Activated effector memory CD4-positive, alpha-beta T cell treated with anti-CD3 and anti-CD28 coated beads, Interleukin-2, amount 50 U/mL, for 16 hours (primary cell): ENCODE measurements around the gene PHACTR3.
A peak's percentile ranks its signal among the peaks of the same experiment; 100 is the strongest.

ENCODE experiments used
- DNase-seq: peaks from one replicate; pipeline ENCODE4 v3.0.0-alpha.2; 2020

Gene PHACTR3

DNA sequence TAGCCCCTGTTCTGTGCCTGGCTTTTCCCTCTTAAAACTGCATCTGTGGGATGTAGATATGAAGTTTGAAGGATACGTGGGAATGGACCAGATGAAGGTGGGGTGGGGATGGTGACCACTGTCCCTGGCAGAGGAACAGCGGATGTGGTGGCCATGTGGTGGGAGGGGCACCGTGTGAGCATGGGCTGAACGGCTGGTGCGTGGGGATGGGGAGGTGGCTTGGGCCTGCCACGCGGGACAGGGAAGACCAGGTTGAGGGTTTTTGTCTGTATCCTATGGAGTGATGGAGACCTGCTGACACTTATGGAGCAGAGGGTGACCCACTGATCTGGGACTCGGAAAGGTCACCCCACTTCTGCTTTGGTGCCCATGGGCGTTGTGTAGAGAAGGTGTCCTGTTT is 19.2 kb downstream of the PHACTR3 start:
- no peak for DNase-seq

DNA sequence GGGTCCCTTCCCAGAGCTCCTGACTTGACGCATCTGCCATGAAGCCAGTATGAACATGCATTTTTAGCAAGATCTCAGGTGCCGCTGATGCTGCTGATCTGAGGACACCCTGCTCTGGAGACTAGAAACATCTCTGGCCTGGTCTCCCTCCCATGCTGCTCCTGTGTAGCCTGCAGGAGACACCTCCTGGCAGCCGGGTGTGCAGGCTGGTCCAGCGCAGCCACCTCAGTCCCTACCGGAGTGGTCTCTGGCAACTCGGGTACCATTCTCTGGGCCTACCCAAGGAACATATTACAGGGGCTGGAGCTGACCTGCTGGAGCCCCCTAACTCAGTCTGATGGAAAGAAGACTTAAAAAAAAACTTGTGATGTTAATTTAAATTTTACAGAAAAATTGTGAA is 20.1 kb downstream of the PHACTR3 start:
- DNase-seq, result no peak

DNA sequence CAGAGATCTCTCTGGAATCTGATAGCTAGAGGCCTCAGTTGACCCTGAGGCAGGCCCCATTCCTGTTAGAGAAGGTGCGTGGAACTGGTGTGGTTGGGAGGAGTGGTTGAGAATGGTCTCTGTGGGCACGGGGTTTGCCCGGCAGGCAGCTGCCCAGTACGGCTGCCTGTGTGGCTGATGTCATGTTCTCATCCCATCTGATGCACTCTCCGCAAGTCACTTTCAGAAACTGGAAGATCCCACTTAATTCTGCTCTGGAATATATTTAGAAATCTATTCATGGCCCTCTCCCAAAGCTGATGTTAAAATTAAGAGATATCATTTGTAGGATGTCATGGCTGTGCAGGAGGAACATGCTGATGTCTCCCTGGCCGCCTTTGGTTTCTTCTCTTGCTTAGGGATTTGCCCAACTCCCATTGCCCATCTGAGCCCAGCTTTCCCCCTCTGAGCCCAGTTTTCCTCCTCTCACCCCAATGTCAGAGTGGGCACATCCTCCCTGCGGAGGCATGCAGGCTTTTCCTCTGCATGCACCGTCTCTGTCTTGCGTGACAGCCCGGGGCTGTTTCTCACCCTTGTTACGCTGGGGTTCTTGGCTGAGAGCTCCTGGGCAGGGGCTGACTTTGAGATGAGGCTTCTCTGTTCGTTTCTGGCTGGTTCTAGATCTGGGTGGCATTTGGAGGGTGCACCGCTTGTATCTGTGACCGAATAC is 21.0 kb downstream of the PHACTR3 start:
- DNase-seq, result peak; percentile 13

DNA sequence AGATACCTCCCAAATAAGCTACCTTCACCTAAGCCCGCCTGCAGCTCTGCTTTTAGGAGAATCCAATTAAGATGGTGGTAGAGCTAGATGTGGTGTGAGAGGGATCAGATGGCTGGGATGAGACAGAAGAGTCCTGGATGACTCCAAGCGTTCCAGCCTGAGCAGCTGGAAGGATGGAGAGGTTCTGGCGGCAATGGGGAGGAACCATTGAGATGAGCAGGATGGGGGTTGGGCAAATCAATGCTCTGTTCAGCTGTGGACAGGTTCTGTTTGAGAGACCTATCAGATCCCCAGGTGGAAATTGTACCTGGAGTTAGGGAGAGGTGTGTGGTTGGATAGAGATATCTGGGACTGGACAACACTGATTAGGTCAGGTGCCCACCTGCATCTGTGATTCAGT is 23.0 kb downstream of the PHACTR3 start:
- peak; percentile 16 for DNase-seq

- DNase-seq, result peak; percentile 27
Observed at GRCh38 chr20:59628171-59628570, 23.8 kb downstream of the PHACTR3 start.

DNA sequence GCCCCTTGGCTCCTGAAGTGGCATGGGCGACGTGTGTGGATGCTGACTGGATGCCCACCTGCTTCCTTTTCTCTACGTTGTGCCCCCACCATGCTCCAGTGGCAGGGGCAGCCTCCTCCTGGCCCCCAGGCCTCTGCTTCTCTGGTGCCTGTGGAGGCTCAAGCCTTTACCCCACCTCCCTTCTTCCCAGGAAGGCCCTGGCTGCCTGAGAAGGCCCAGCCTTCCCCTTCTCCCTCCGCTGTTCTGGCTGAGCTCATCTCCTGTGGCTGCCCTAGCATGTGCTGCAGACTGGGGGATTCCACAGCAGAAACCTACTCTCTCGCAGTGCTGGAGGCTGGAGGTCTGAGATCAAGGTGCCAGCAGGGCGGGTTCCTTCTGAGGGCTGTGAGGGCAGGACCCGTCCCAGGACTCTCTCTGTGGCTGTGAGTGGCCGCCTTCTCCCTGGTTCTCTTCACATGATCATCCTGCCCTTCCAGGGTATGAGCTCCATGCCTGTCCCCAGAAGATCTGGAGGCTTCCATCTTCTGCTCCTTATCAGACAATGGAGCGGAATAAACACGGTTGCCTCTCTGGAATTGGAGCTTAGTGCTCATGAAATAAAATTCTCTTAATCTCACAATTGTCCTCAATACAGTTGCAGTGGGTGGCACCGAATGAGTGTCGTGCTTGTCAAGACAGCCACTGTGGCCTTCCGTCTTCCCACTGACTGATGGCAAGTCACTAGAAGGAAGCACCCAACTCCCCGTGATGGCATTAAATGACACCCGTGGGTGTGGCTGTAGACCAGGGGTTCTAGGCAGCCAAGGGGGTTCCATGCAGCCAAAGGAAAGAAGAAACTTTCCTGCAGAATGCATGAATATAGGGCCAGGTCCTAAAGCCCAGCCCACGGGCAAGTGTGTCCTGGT is 25.1 kb downstream of the PHACTR3 start:
- peak; percentile 38 for DNase-seq

DNA sequence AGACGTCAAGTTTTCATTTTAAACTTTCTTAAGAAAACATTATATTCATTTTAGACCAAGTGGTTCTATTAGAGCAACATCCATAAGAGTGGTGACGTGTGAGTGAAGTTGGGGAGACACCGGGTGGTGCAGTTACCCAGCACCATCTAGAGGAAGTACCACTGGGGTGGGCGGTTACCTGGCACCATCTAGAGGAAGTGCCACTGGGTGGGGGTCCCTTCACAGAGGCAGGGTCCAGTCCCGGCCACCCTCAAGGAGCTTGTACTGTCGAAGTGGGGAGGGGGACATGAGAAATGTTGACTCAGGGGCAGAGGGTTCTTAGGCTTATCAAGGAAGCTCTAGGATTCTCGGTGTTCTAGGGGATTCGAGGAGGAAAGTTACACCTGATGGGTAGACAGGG is 26.2 kb downstream of the PHACTR3 start:
- DNase-seq, result peak; percentile 13

- DNase-seq, result peak; percentile 25
Observed at GRCh38 chr20:59631751-59632540, 27.6 kb downstream of the PHACTR3 start.

GRCh38 chr20:59632541-59633113 is 28.3 kb downstream of the PHACTR3 start:
- peak; percentile 43 for DNase-seq

DNA sequence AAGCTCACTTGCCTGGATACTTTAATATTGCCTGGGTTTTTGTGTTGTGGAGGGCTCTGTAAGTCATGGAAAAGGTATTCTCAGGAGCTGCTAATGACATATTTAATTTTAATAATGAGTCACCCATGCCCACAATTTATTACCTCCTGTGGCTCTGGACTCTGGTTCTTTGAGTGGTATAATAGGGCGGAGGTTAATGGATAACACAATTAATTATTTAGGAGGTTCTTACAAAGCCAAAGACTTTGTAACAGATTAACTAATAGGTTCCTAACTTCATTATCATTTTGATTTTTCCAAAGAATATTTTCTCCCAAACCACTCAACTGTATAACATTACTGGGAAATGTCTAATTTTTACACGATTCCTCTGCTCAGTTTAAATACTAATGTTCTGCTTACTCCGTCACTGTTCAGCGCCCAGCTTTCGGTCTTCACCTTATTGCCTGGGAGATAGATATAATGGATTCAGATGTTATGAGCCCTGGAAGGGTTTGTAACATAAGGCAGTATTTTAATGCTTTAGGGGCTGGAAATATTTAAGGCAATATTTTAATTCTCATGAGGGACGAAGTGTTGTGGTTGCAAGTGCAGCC is 29.4 kb downstream of the PHACTR3 start:
- DNase-seq, result peak; percentile 12

DNA sequence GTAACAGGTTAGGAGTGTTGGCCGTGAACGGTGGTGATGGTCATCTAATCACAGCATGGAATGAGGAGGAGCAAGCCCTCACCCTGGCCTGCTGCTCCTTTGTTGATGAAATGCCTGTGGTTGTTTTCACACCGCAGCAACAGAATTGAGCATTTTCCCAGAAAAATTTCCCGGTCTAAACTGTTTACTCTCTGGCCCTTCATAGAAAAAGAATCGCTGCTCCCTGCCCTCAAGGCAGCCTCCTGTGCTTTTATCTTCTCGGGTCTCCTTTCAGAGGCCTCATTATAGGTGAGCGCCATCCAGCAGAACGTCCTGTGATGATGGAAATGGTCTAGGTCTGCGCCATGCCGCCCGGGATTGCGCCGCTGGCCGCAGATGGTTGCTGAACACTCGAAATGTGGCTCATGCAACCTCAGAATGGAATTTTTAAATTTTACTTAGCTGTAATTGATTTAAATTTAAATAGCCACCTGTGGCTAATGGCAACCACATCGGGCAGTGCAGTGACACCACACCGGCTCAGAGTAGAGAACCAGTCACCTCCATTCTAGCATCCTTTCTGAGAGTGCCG is 30.2 kb downstream of the PHACTR3 start:
- peak; percentile 9 for DNase-seq

GRCh38 chr20:59636766-59637370 is 32.5 kb downstream of the PHACTR3 start:
- DNase-seq, result peak; percentile 22

- DNase-seq, result peak; percentile 17
Observed at GRCh38 chr20:59640267-59640666, 35.9 kb downstream of the PHACTR3 start.

DNA sequence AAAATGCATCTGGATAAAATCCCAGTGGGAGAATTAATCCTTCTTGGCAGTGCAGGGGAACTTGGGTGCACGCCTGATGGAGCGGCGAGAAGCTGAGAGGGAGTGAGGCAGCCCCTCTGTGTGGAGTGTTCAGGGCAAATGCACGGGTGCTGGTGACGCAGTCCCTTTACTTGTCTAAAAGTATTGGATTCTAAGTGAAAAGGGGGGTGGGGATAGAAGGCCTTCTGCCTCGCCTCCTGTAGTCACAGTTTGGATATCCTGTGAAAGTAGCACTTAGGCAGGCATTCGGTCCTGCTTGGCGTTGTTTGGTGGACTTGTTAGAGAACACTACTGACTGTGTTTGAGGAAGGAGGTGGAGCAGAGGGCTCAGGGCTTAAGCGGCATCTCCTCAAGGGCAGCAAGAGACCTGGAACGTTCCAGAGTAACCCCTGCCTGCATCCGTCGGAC is 39.3 kb downstream of the PHACTR3 start:
- DNase-seq, result peak; percentile 37

DNA sequence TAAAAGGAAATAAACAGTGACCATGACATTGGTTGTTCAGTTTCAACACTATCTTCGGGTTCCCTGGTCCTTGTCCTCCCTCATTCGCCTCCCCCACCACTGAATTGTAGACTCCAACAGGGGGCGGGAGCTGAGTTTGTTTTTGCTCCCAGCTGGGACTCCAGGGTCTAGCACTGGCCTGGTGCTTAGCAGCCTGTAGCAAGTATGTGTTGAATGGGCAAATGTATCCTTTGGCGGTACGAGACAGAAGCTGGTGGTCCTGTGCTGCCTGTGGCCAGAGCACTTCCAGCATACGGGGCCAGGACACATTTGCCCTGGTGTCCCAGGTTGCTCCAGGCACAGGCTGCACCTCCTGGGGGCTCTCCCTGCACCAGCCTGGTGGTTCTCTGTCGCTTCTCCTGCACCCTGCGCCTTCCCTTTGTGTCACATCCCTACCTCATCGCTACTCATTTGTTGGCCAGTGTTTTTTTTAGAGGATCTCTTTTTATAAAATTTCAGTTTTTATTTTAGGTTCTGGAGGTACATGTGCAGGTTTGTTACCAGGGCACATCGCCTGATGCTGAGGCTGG is 40.1 kb downstream of the PHACTR3 start:
- no peak for DNase-seq

DNA sequence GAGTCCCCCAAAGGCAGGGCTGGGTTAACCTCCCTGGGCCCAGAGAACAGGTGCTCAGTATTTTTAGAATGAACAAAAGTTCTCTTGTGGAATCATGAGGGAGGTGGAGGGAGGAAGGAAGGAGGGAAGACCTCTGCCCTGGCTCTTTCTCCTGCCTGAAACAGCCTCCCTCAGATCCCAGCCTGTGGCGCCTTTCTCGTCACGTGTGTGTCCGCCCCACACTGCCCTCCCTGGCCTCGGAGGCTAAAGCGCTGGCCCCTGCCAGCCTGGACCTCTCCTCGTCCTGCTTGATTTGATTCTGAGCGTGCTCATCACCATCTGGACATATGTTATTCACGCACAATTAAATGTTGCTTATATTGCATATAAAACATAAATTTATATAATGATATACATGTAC is 40.9 kb downstream of the PHACTR3 start:
- DNase-seq, result no peak

- DNase-seq, result no peak
Observed at GRCh38 chr20:59645761-59646171, 41.4 kb downstream of the PHACTR3 start.

DNA sequence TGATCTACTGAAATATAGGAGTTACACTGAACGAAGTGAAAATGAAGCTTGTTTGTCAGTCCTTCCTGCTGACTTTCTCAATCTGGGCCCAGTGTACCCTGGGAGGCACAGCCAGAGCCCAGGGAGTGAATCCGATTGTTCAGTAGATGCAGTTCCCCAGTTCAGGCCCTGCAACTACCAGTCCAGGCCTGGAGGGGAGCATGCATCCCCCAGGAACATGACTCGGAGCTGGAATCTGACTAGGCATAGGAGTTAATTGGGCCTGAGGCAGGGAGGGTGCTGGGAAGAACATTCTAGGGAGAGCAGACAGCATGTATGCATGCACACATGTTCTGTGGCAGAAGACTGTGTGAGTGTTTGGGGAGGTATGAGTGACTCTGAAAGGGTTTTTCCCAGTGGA is 42.1 kb downstream of the PHACTR3 start:
- no peak for DNase-seq

DNA sequence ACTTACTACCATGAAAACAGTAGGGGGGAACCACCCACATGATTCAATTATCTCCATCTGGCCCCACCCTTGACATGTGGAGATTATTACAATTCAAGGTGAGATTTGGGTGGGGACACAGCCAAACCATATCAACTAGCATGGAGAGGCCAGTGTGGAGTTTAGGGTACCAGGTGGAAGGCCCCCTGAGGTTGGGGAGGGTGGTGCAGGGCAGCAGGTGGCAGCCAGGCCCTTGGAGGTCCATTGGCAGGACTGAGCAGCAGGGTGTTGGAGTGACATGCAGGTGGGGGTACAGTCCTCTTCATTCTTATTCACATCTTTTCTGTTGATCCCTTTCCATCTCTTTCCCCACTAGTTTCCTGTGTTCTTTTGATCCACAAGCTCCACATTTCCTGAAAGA is 42.9 kb downstream of the PHACTR3 start:
- DNase-seq, result no peak

- no peak for DNase-seq
Observed at GRCh38 chr20:59648466-59649070, 44.2 kb downstream of the PHACTR3 start.

DNA sequence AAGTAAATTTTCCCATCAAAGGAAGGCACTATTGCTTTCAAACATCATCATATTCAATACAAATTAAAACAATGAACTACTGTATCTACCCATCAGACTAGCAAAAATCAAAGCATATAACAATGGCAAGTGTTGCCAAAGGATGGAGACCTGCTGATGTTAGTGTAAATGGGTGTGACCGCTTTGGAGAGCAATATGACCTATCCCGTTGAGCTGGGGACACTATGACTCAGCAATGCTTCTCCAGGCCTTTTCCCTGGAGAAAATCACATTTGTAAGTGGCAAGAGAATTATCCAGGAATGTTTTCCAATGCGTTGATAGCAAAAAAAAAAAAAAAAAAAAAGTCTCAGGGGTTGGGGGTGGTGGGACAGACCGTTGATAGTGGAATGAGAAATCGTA is 46.1 kb downstream of the PHACTR3 start:
- no peak for DNase-seq
